Loucy (cell line): ENCODE results near the gene HS6ST3.

Source experiments
- H2AFZ ChIP-seq: fragments of 200-600 bp; sonication (generic); 2 replicates; pipeline ENCODE4 v1.6.0; 2016; ENCODE audit warnings: antibody characterized with exemption, mild to moderate bottlenecking, low read length, moderate library complexity
- H3F3A ChIP-seq: fragments of 200-600 bp; 2 replicates; pipeline ENCODE4 v1.6.0; 2016; ENCODE audit warnings: antibody characterized with exemption, low read depth, mild to moderate bottlenecking
- H3K27me3 ChIP-seq: fragments of 200-600 bp; sonication (generic); 2 replicates; pipeline ENCODE4 v1.6.1; 2014; ENCODE audit warnings: low read length, mild to moderate bottlenecking; ENCODE audit not compliant: insufficient read depth, poor library complexity, severe bottlenecking
- H3K36me3 ChIP-seq: fragments of 200-600 bp; sonication (generic); 2 replicates; pipeline ENCODE4 v1.6.1; 2016; ENCODE audit warnings: low read length; ENCODE audit not compliant: insufficient read depth
- H3K4me1 ChIP-seq: fragments of 200-600 bp; sonication (generic); 2 replicates; pipeline ENCODE4 v1.5.1; 2014; ENCODE audit warnings: low read length, mild to moderate bottlenecking; ENCODE audit not compliant: insufficient read depth, poor library complexity, severe bottlenecking
- H3K4me2 ChIP-seq: fragments of 200-600 bp; sonication (generic); 2 replicates; pipeline ENCODE4 v1.6.0; 2014; ENCODE audit warnings: antibody characterized with exemption, low read length, low read depth, mild to moderate bottlenecking; ENCODE audit not compliant: poor library complexity, severe bottlenecking
- H3K4me3 ChIP-seq: fragments of 200-600 bp; sonication (generic); 2 replicates; pipeline ENCODE4 v1.5.1; 2014; ENCODE audit warnings: low read length, mild to moderate bottlenecking, mixed read lengths; ENCODE audit not compliant: poor library complexity, severe bottlenecking
- H3K79me2 ChIP-seq: fragments of 200-600 bp; sonication (generic); 2 replicates; pipeline ENCODE4 v1.6.1; 2014; ENCODE audit warnings: low read length; ENCODE audit not compliant: insufficient read depth
- H3K9ac ChIP-seq: fragments of 200-600 bp; sonication (generic); 2 replicates; pipeline ENCODE4 v1.6.0; 2014; ENCODE audit warnings: mild to moderate bottlenecking, low read depth, low read length, moderate library complexity; ENCODE audit not compliant: poor library complexity, severe bottlenecking
- H3K9me2 ChIP-seq: fragments of 200-600 bp; sonication (generic); replicated peaks from 2 replicates; pipeline ENCODE4 v1.6.1; 2016; ENCODE audit warnings: low read depth, low read length, mixed read lengths
- H3K9me3 ChIP-seq: fragments of 200-600 bp; sonication (generic); 2 replicates; pipeline ENCODE4 v1.6.1; 2014; ENCODE audit warnings: mild to moderate bottlenecking, antibody characterized with exemption, low read length, low read depth; ENCODE audit not compliant: insufficient read depth
- H4K20me1 ChIP-seq: fragments of 200-600 bp; sonication (generic); 2 replicates; pipeline ENCODE4 v1.6.0; 2014; ENCODE audit warnings: antibody characterized with exemption, low read length, mild to moderate bottlenecking; ENCODE audit not compliant: insufficient read depth, poor library complexity, severe bottlenecking
- EZH2phosphoT487 ChIP-seq: fragments of 200-600 bp; IDR thresholded peaks from 2 replicates; pipeline ENCODE4 v1.6.1; 2018; ENCODE audit warnings: antibody characterized with exemption, mild to moderate bottlenecking, moderate library complexity, borderline replicate concordance
- TF ChIP-seq, protein P1 (sequence below): fragments of 200-600 bp; sonication (generic); conservative IDR thresholded peaks from 2 replicates; pipeline ENCODE4 v1.5.1; 2014; ENCODE audit warnings: mild to moderate bottlenecking, antibody characterized with exemption, low read length

Gene HS6ST3

DNA sequence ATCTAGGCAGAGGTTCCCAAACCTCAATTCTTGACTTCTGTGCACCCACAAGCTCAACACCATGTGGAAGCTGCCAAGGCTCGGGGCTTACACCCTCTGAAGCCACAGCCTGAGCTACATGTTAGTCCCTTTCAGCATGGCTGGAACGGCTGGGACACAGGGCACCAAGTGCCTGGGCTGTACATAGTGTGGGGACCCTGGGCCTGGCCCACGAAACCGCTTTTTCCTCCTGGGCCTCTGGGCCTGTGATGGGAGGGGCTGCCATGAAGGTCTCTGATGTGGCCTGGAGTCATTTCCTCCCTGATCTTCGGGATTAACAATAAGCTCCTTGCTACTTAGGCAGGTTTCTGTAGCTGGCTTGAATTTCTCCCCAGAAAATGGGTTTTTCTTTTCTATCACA, 108.1 kb downstream of the HS6ST3 start:
- no peak overlapping the region for H3K9ac ChIP-seq
- no peaks in the 10 kb centered on the region; the same call in 1 of the 2 replicates for H3K9me3 ChIP-seq
- no peak for TF ChIP-seq EZH2phosphoT487
- TF ChIP-seq, protein P1, sequence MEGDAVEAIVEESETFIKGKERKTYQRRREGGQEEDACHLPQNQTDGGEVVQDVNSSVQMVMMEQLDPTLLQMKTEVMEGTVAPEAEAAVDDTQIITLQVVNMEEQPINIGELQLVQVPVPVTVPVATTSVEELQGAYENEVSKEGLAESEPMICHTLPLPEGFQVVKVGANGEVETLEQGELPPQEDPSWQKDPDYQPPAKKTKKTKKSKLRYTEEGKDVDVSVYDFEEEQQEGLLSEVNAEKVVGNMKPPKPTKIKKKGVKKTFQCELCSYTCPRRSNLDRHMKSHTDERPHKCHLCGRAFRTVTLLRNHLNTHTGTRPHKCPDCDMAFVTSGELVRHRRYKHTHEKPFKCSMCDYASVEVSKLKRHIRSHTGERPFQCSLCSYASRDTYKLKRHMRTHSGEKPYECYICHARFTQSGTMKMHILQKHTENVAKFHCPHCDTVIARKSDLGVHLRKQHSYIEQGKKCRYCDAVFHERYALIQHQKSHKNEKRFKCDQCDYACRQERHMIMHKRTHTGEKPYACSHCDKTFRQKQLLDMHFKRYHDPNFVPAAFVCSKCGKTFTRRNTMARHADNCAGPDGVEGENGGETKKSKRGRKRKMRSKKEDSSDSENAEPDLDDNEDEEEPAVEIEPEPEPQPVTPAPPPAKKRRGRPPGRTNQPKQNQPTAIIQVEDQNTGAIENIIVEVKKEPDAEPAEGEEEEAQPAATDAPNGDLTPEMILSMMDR, result no peak
- no peaks in the 10 kb centered on the region for H3K36me3 ChIP-seq
- no peaks in the 10 kb centered on the region for H3K27me3 ChIP-seq
- no peaks in the 10 kb centered on the region for H3K4me1 ChIP-seq
- no peak overlapping the region for H2AFZ ChIP-seq
- no peak overlapping the region for H3K4me2 ChIP-seq
- no peaks in the 10 kb centered on the region for H3K79me2 ChIP-seq
- no peaks in the 10 kb centered on the region for H3F3A ChIP-seq
- H3K4me3 ChIP-seq, result no peak overlapping the region
- no peaks in the 10 kb centered on the region for H4K20me1 ChIP-seq
- H3K9me2 ChIP-seq, result no peaks in the 10 kb centered on the region

DNA sequence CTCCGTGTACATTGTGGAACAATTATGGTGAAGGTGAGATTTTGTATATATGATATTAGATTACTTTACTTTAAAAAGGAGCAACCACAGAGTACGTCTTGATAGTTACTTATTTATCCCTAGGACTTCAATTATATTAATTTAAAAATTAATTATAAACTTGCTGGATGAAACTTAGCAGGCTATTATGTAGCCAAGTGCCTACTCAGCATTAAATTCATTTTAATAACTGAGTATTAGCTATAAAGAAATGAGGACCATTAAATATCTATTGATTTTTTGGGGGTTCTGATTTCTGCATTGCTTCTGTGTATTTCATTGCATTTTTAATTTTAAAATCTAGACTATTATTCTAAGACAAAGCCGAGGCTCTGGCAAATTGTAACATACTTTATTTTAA, 109.4 kb downstream of the HS6ST3 start:
- no peak overlapping the region for H2AFZ ChIP-seq
- no peaks in the 10 kb centered on the region; the same call in 1 of the 2 replicates for H3K9me3 ChIP-seq
- H3K27me3 ChIP-seq, result no peaks in the 10 kb centered on the region

GRCh38 chr13:96200810-96201209, 110.9 kb downstream of the HS6ST3 start:
- Histone ChIP-seq H3K4me3 (no peak overlapping the region), H3K79me2 (no peaks in the 10 kb centered on the region), H3K27me3 (no peaks in the 10 kb centered on the region), H3K4me2 (no peak overlapping the region), H3K9me3 (no peaks in the 10 kb centered on the region; the same call in 1 of the 2 replicates), H3K4me1 (no peaks in the 10 kb centered on the region), H2AFZ (no peak overlapping the region), H3K36me3 (no peaks in the 10 kb centered on the region), H3K9me2 (no peaks in the 10 kb centered on the region), H3K9ac (no peak overlapping the region), H4K20me1 (no peaks in the 10 kb centered on the region), H3F3A (no peaks in the 10 kb centered on the region)
- no peak for TF ChIP-seq EZH2phosphoT487
- TF ChIP-seq, protein P1, result no peak

More for the DNA sequence above, 109.4 kb downstream of the HS6ST3 start:
- no peaks in the 10 kb centered on the region for H3K4me1 ChIP-seq
- TF ChIP-seq EZH2phosphoT487, result no peak
- TF ChIP-seq, protein P1, result no peak
- no peaks in the 10 kb centered on the region for H4K20me1 ChIP-seq
- no peaks in the 10 kb centered on the region for H3K36me3 ChIP-seq
- no peak overlapping the region for H3K4me3 ChIP-seq
- H3F3A ChIP-seq, result no peaks in the 10 kb centered on the region
- no peak overlapping the region for H3K9ac ChIP-seq
- H3K79me2 ChIP-seq, result no peaks in the 10 kb centered on the region
- H3K4me2 ChIP-seq, result no peak overlapping the region
- H3K9me2 ChIP-seq, result no peaks in the 10 kb centered on the region
